Large intestine (tissue), 3 donors: ENCODE measurements around the gene EMILIN3. TPM values are rescaled to one million over a fixed set of nuclear protein-coding genes. Genes with fewer than 3 reads are reported as not detected.

ENCODE experiments used
- DNase-seq, 2 donors: peaks; one replicate each; pipeline versions ENCODE4 v3.0.0 to v3.0.0-alpha.2; 2013
- H3K27ac ChIP-seq: one replicate; pipeline ENCODE4 v1.5.1; 2013; ENCODE audit warnings: low read length
- H3K27me3 ChIP-seq: 2 replicates; pipeline ENCODE4 v1.6.1; 2013; ENCODE audit warnings: low read length; ENCODE audit not compliant: control insufficient read depth, insufficient read depth
- H3K36me3 ChIP-seq: 2 replicates; pipeline ENCODE4 v1.6.1; 2013; ENCODE audit warnings: low read length; ENCODE audit not compliant: control insufficient read depth, insufficient read depth
- H3K4me1 ChIP-seq: one replicate; pipeline ENCODE4 v1.6.1; 2013; ENCODE audit warnings: low read length; ENCODE audit not compliant: control insufficient read depth, insufficient read depth
- H3K4me3 ChIP-seq: one replicate; pipeline ENCODE4 v1.5.1; 2013; ENCODE audit warnings: low read length
- H3K9me3 ChIP-seq: one replicate; pipeline ENCODE4 v1.6.1; 2013; ENCODE audit warnings: mild to moderate bottlenecking, low read depth, low read length, moderate library complexity; ENCODE audit not compliant: control insufficient read depth
- WGBS: methylation state at CpG from one replicate; pipeline ENCODE4 v1.1.5; 2013; ENCODE audit warnings: low lambda C conversion rate; ENCODE audit not compliant: insufficient coverage; 5-methylcytosine and 5-hydroxymethylcytosine counted together
- polyA plus RNA-seq: library from polyadenylated mRNA; unstranded; fragments of 120-200 nt; gene quantifications from one replicate; pipeline ENCODE4 v1.2.1, GENCODE V29; 2013

Gene EMILIN3
- polyA plus RNA-seq, 1 donor: 4.0 TPM

DNA sequence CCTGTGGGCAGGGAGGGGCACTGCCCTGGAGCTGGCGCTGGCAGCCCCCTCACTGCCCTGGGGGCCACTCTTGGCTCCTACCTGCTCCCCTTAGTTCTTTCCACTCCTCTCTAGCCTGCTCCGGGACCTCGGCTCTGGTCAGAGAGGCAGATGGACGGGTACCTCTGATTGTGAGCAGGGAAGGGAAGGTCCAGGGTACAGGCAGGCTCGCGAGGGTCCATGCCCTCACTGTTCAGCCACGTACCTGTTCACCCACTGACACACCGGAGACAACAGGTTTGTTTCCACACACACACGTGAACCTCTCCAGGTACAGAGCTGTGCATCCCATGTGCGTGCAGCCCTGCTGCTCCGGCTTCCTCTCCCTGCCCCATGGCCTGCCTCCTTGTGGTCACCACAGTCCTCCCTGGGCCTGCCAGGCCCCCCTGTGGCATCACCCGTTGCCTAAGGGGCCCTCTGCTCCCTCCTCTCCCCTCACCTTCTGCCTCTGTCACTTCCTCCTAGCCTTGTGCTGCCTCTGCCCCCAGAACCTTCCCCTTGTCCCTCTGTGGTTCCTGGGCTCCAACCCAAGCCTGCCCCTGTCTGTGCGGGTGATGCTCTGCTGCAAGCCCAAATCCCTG, 2.3 kb downstream of the EMILIN3 start:
- H3K9me3 ChIP-seq: no peaks in the 10 kb centered on the region
- H3K36me3 ChIP-seq: peaks cover 18% of the 10 kb centered on the region

DNA sequence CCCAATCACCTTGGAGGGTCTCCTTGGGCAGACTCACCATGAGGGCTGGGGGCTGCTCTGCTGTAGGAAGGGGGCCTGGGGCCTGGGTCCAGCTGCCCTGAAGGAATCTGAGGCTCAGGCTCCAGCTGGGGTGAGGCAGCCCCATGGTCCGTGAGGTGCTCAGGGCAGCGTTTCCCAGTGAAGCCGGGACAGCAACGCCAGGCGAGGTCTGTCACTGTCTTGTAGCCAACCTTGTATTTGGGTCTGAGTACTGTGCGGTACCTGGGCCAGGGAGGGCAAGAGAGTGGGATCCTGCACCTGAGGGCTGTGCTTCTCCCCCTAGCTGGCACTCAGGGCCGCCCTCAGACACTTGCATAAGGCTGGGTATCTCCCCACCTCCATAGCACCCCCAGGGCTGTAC, 3.0 kb downstream of the EMILIN3 start:
- H3K4me1 ChIP-seq: peaks cover 3% of the 10 kb centered on the region
- H3K27ac ChIP-seq: no peak overlapping the region
- H3K9me3 ChIP-seq: no peaks in the 10 kb centered on the region
- H3K4me3 ChIP-seq: no peak overlapping the region
- no peak for DNase-seq
- H3K27me3 ChIP-seq: peaks cover 42% of the 10 kb centered on the region
- peaks cover 20% of the 10 kb centered on the region for H3K36me3 ChIP-seq
- no CpG with 5 or more reads among the region's 7 CpGs for WGBS

More for the DNA sequence above, 2.3 kb downstream of the EMILIN3 start:
- no CpG with 5 or more reads among the region's 13 CpGs for WGBS
- no peaks in the 10 kb centered on the region for H3K4me1 ChIP-seq
- H3K27ac ChIP-seq: no peak overlapping the region
- no peak overlapping the region for H3K4me3 ChIP-seq
- H3K27me3 ChIP-seq: peaks cover 42% of the 10 kb centered on the region
- DNase-seq: no peak

DNA sequence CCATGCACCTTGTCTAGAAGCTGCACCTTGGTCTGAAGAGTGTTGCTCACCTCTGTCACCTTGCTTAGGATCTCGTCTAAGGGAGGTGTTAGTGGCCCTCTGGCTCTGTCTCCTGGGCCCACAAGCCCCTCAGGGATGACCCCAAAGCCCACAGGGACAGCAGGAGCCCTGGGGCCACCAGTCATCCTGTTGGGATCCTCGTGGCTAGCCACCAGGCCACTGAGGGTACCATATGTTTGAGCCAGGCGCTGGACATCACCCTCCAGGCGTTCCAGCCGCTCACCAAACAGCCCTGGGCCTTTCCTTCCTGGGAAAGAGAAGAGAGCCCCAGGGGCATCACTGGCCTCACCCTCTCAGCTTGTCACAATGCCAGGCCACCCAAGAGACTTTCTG, 3.9 kb downstream of the EMILIN3 start:
- DNase-seq: no peak
- WGBS: no CpG with 5 or more reads among the region's 5 CpGs

DNA sequence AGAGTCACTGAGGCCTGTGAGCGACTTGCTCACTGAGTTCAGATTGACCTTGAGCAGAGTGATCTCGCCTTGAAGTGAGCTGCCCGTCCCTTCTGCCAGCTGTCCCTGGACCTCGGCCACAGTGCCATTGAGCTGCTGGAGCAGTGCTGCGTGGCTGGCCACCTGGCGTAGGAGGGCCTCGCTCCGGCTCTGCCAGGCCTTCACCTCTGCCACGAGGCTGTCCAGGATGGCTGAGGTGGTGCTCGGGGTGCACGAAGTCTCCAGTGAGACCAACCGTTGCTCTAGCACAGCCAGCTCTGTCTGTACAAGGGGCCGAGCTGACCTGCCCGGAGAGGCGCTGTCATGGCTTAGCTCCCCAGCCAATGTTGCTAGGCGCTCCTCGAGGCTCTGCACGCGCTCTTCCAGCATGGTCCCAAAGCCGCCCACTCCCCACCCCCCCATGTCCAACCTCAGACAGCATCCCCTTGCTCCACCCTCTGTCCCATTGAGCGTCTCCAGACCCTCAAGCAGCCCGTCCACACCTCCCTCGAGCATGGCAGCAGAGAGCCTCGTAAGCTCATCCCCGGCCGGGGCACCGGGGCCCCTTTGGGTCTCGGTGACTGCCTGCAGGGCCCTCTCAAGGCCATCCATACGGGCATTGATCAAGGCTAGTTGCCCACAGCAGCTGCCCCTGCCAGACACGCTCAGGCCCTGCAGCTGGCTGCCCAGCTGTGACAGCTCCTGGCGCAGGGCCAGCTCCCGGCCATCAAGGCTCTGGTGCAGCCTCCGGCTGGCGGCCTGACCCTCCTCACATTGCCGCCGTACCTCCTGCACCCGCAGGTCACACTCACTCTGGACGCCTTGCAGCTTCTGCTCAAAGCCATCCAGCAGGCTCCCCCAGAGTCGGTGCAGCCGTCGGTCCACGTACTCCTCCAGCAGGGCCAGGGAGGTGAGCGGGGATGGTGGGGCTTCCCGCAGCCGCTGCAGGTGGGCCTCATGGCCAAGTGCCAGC, 4.6 kb downstream of the EMILIN3 start:
- DNase-seq: no peak
- Histone ChIP-seq H3K4me1 (peaks cover 10% of the 10 kb centered on the region), H3K36me3 (peaks cover 35% of the 10 kb centered on the region), H3K27me3 (peaks cover 30% of the 10 kb centered on the region), H3K4me3 (no peak overlapping the region), H3K27ac (no peak overlapping the region), H3K9me3 (no peaks in the 10 kb centered on the region)
- WGBS: no CpG with 5 or more reads among the region's 45 CpGs

More for the DNA sequence above, 3.9 kb downstream of the EMILIN3 start:
- Histone ChIP-seq H3K36me3 (peaks cover 28% of the 10 kb centered on the region), H3K27ac (no peak overlapping the region), H3K4me3 (no peak overlapping the region), H3K27me3 (peaks cover 37% of the 10 kb centered on the region), H3K4me1 (peaks cover 10% of the 10 kb centered on the region), H3K9me3 (no peaks in the 10 kb centered on the region)

GRCh38 chr20:41360831-41361756, 5.5 kb downstream of the EMILIN3 start:
- no peak overlapping the region for H3K27ac ChIP-seq
- WGBS: no CpG with 5 or more reads among the region's 22 CpGs
- H3K27me3 ChIP-seq: peaks cover 27% of the 10 kb centered on the region
- no peaks in the 10 kb centered on the region for H3K9me3 ChIP-seq
- peaks cover 10% of the 10 kb centered on the region for H3K4me1 ChIP-seq
- no peak for DNase-seq
- H3K36me3 ChIP-seq: peaks cover 44% of the 10 kb centered on the region
- H3K4me3 ChIP-seq: no peak overlapping the region

DNA sequence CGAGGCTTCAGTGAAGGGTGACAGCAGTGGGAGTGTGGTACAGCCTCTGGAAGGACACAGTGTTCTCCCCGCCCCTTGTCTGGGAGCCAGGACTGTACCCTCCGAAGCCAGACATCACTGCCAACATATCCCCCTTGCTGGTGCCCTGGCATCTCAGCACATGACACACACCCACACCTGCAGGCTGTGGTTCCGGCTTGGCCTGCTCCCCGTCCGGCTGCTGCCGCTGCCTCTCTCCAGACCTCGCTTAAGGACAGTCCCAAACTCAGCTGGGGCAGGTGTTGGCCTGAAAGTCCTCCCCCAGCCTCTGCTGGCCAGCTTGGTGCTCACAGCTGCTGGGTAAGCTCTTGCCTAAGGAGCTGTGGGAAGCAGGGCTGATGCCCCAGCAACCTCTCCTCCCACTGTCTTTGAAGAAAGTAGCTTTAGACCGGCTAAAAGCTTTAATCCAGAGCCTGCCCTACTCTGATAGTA, 7.0 kb downstream of the EMILIN3 start:
- Histone ChIP-seq H3K36me3 (peaks cover 57% of the 10 kb centered on the region), H3K9me3 (no peaks in the 10 kb centered on the region), H3K27me3 (peaks cover 12% of the 10 kb centered on the region), H3K4me1 (peaks cover 10% of the 10 kb centered on the region), H3K4me3 (no peak overlapping the region), H3K27ac (no peak overlapping the region)
- DNase-seq: no peak
- no CpG with 5 or more reads among the region's 9 CpGs for WGBS

GRCh38 chr20:41358717-41359116, 7.9 kb downstream of the EMILIN3 start:
- Histone ChIP-seq H3K4me3 (no peak overlapping the region), H3K4me1 (peaks cover 10% of the 10 kb centered on the region), H3K9me3 (no peaks in the 10 kb centered on the region), H3K36me3 (peaks cover 65% of the 10 kb centered on the region), H3K27ac (no peak overlapping the region), H3K27me3 (peaks cover 3% of the 10 kb centered on the region)
- no CpG with 5 or more reads among the region's 7 CpGs for WGBS
- peak; percentile 44 to 74 for DNase-seq

DNA sequence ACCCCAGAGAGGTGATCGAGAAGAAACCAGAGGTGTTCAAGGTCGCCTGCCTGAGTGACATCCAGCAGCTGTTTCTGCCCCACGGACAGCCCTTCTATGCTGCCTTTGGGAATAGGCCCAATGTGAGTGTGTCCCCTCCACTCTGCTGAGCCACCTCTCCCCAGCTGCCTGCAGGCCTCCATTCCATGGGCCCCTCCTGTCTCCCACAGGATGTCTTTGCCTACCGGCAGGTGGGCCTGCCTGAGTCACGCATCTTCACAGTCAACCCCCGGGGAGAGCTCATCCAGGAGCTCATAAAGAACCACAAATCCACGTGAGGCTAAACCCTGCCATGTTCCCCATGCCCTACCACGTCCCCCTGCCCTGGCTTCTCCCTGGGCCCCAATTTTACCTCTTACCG, 8.4 kb downstream of the EMILIN3 start:
- WGBS: no CpG with 5 or more reads among the region's 9 CpGs
- Histone ChIP-seq H3K4me1 (peaks cover 10% of the 10 kb centered on the region), H3K36me3 (peaks cover 70% of the 10 kb centered on the region), H3K27ac (no peak overlapping the region), H3K4me3 (no peak overlapping the region), H3K27me3 (no peaks in the 10 kb centered on the region), H3K9me3 (no peaks in the 10 kb centered on the region)
- no peak for DNase-seq

- Histone ChIP-seq H3K4me3 (no peak overlapping the region), H3K27me3 (no peaks in the 10 kb centered on the region), H3K9me3 (no peaks in the 10 kb centered on the region), H3K4me1 (peaks cover 10% of the 10 kb centered on the region), H3K27ac (no peak overlapping the region), H3K36me3 (peaks cover 75% of the 10 kb centered on the region)
- no CpG with 5 or more reads among the region's 11 CpGs for WGBS
- no peak for DNase-seq
Observed at GRCh38 chr20:41357424-41358163, 9.0 kb downstream of the EMILIN3 start.
